ENCODE results near the gene SOX1.

SOX1 gene

DNA sequence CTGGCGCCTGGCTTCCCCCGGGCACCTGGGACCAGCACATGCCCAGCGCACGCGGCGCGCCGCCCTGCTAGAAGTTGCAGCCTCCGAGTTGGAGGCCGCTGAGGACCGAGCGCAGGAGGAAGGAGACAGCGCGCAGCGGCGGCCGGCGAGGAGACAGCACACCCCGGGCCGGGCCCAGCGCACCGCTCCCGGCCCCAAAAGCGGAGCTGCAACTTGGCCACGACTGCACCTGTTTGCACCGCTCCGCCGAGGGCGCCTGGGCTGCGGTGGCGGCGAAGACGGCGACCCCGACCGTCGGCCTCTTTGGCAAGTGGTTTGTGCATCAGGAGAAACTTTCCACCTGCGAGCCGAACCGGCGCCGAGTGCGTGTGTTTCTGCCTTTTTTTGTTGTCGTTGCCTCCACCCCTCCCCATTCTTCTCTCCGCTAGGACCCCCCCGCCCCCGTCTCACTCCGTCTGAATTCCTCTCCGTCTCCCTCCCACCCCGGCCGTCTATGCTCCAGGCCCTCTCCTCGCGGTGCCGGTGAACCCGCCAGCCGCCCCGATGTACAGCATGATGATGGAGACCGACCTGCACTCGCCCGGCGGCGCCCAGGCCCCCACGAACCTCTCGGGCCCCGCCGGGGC lies at the start of gene SOX1:
Gene SOX1 (plus strand): TSS at position 34 of the 626 bp plus-strand sequence. CDS start 510 bp downstream, at position 544.
- peak within 1 kb of the TSS in 1 of 2 donors; percentile 60 for H3K4me3 ChIP-seq (ENCODE audit: low read depth in 1 of 2, low read length in 2 of 2)
- peaks cover 58% of the 10 kb centered on the region for H3K27me3 ChIP-seq (ENCODE audit: low read depth, low read length)
- no peaks in the 10 kb centered on the region for H3K36me3 ChIP-seq (ENCODE audit: control insufficient read depth in 1 of 2, insufficient read depth in 2 of 2, low read length in 2 of 2)
- H3K27ac ChIP-seq (ENCODE audit: low read length) = no peak within 1 kb of the TSS
- H3K4me1 ChIP-seq (ENCODE audit: control insufficient read depth in 1 of 2, insufficient read depth in 2 of 2, low read length in 2 of 2) = peaks cover 0 to 22% of the 10 kb centered on the region in 2 donors
- H3K9me3 ChIP-seq (ENCODE audit: control insufficient read depth in 1 of 2, low read length in 2 of 2) = no peaks in the 10 kb centered on the region

- H3K9me3 ChIP-seq (ENCODE audit: control insufficient read depth in 1 of 2, low read length in 2 of 2) = peaks cover 0 to 6% of the 10 kb centered on the region in 2 donors
- H3K36me3 ChIP-seq (ENCODE audit: control insufficient read depth in 1 of 2, insufficient read depth in 2 of 2, low read length in 2 of 2) = no peaks in the 10 kb centered on the region
- no peaks in the 10 kb centered on the region for H3K27me3 ChIP-seq (ENCODE audit: low read depth, low read length)
- no peak overlapping the region for H3K27ac ChIP-seq (ENCODE audit: low read length)
- no peaks in the 10 kb centered on the region for H3K4me1 ChIP-seq (ENCODE audit: control insufficient read depth in 1 of 2, insufficient read depth in 2 of 2, low read length in 2 of 2)
- no peak overlapping the region for H3K4me3 ChIP-seq (ENCODE audit: low read depth in 1 of 2, low read length in 2 of 2)
These were observed 42.4 kb upstream of the SOX1 start for GRCh38 chr13:112024577-112024976.

DNA sequence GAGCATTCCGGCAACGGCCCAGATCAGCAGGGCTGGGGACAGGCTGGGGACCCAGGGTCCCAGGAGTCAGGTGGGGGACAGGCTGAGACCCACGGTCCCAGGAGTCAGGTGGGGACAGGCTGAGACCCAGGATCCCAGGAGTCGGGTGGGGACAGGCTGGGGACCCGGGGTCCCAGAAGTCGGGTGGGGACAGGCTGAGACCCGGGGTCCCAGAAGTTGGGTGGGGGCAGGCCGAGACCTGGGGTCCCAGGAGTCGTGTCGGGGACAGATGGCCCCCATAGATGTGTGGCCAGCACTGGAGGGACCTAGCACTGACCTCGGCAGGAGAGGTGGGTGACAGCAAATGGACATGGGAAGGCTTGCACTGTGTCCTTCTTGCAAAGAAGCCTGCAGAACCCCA lies 39.7 kb upstream of the SOX1 start:
- H3K27me3 ChIP-seq (ENCODE audit: low read depth, low read length) = no peaks in the 10 kb centered on the region
- no peak overlapping the region for H3K27ac ChIP-seq (ENCODE audit: low read length)
- H3K9me3 ChIP-seq (ENCODE audit: control insufficient read depth in 1 of 2, low read length in 2 of 2) = peaks cover 0 to under 1% of the 10 kb centered on the region in 2 donors
- no peaks in the 10 kb centered on the region for H3K36me3 ChIP-seq (ENCODE audit: control insufficient read depth in 1 of 2, insufficient read depth in 2 of 2, low read length in 2 of 2)
- no peaks in the 10 kb centered on the region for H3K4me1 ChIP-seq (ENCODE audit: control insufficient read depth in 1 of 2, insufficient read depth in 2 of 2, low read length in 2 of 2)
- H3K4me3 ChIP-seq (ENCODE audit: low read depth in 1 of 2, low read length in 2 of 2) = no peak overlapping the region

DNA sequence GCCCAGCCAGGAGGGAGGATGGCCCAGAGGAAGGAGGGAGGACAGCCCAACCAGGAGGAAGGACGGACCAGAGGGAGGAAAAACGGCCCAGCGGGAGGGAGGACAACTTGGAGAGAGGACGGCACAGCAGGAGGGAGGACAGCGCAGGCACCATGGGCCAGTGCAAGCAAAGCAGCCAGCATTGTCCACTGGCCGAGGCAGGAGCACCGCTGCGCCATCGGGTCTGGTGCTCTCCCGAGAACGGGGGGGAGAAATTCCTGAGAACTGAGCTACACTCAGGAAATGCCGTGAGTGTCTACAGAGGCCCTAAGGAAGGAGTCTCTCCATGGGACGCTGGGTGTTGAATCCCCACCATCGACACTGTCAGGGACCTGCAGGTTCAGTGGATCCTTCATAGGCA lies 38.5 kb upstream of the SOX1 start:
- no peaks in the 10 kb centered on the region for H3K4me1 ChIP-seq (ENCODE audit: control insufficient read depth in 1 of 2, insufficient read depth in 2 of 2, low read length in 2 of 2)
- H3K36me3 ChIP-seq (ENCODE audit: control insufficient read depth in 1 of 2, insufficient read depth in 2 of 2, low read length in 2 of 2) = no peaks in the 10 kb centered on the region
- no peaks in the 10 kb centered on the region for H3K9me3 ChIP-seq (ENCODE audit: control insufficient read depth in 1 of 2, low read length in 2 of 2)
- H3K27me3 ChIP-seq (ENCODE audit: low read depth, low read length) = no peaks in the 10 kb centered on the region
- no peak overlapping the region for H3K4me3 ChIP-seq (ENCODE audit: low read depth in 1 of 2, low read length in 2 of 2)
- H3K27ac ChIP-seq (ENCODE audit: low read length) = no peak overlapping the region

DNA sequence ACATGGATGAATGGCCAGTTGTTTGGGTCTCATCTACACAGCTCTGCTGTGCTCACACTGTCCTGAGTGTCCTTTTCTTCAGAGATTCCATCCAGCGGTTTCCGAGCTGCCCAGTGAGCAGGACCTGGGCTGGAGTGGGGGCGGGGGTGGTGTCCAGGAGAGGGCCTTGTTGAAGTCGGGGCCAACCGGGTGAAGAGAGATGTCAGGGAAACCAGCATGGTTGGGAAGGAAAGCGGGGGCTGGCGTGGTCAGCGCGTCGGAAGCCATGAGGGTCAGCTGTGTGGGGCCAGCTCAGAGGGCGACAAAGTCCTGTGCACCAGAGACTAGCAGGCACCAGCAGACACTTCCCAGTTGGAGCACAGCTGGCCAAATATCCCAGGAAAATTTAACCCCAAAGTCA lies 37.8 kb upstream of the SOX1 start:
- Histone ChIP-seq H3K4me1 (ENCODE audit: control insufficient read depth in 1 of 2, insufficient read depth in 2 of 2, low read length in 2 of 2) (no peaks in the 10 kb centered on the region), H3K4me3 (ENCODE audit: low read depth in 1 of 2, low read length in 2 of 2) (no peak overlapping the region), H3K9me3 (ENCODE audit: control insufficient read depth in 1 of 2, low read length in 2 of 2) (no peaks in the 10 kb centered on the region), H3K27ac (ENCODE audit: low read length) (no peak overlapping the region), H3K27me3 (ENCODE audit: low read depth, low read length) (no peaks in the 10 kb centered on the region), H3K36me3 (ENCODE audit: control insufficient read depth in 1 of 2, insufficient read depth in 2 of 2, low read length in 2 of 2) (no peaks in the 10 kb centered on the region)

DNA sequence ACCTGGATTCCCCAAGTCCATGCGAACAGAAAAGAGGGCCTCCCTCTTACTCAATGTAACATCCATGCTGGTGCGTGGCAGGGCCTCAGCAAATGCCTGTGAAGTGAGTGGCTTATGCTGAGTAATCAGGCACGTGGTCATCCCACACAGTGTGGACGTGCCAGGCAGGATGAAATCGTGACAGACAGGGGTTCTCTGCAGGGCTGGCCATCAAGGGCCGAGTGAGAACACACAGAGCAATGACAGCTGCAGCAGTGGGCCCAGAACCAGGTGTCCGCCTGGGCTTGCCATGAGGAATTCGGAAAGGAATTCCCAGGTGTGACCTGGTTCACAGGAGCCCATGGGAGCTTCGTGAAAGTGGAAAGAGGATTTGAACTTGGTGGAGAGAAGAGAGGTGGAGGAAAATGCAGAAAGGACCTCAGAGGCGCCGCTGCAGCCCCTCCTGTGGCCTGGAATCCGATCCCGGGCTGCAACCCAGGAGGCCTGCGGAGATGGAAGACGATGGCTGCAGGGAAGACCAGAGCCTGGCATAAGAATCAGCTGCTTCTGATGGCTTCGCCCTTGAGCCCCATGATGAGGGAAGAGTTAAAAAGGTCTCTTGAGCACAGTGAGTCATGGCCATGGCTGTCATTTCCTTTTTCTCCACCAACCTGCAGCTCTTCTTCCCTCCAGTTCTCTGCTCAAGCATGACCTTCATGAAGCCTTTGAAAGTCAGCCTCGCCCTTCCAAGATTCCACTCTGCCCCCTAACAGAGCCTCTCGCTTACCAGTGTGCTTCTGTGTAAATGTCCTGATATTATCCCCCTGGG lies 34.6 kb upstream of the SOX1 start:
- no peaks in the 10 kb centered on the region for H3K4me1 ChIP-seq (ENCODE audit: control insufficient read depth in 1 of 2, insufficient read depth in 2 of 2, low read length in 2 of 2)
- H3K4me3 ChIP-seq (ENCODE audit: low read depth in 1 of 2, low read length in 2 of 2) = no peak overlapping the region
- H3K36me3 ChIP-seq (ENCODE audit: control insufficient read depth in 1 of 2, insufficient read depth in 2 of 2, low read length in 2 of 2) = no peaks in the 10 kb centered on the region
- no peaks in the 10 kb centered on the region for H3K27me3 ChIP-seq (ENCODE audit: low read depth, low read length)
- no peaks in the 10 kb centered on the region for H3K9me3 ChIP-seq (ENCODE audit: control insufficient read depth in 1 of 2, low read length in 2 of 2)
- H3K27ac ChIP-seq (ENCODE audit: low read length) = no peak overlapping the region

DNA sequence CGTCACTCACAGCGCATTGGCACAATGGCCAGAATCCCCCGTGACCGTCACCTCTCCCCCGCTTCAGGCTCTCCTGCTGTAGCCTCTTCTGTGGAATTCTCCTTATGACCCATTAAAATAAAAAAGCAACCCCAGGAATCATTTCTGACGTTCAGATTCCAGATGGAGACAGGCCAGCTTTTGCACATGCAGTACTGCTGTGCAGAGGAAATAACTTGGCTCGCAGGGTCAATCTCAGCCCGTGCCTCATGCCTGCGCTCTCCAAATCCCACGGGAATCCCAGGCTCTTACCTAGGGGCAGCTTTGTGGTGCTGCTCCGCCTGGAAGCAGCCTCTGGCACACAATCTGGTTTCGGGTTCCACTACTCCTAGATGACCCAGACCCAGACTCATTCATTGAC lies 32.7 kb upstream of the SOX1 start:
- Histone ChIP-seq H3K27me3 (ENCODE audit: low read depth, low read length) (no peaks in the 10 kb centered on the region), H3K4me3 (ENCODE audit: low read depth in 1 of 2, low read length in 2 of 2) (no peak overlapping the region), H3K27ac (ENCODE audit: low read length) (no peak overlapping the region), H3K4me1 (ENCODE audit: control insufficient read depth in 1 of 2, insufficient read depth in 2 of 2, low read length in 2 of 2) (no peaks in the 10 kb centered on the region), H3K36me3 (ENCODE audit: control insufficient read depth in 1 of 2, insufficient read depth in 2 of 2, low read length in 2 of 2) (no peaks in the 10 kb centered on the region), H3K9me3 (ENCODE audit: control insufficient read depth in 1 of 2, low read length in 2 of 2) (no peaks in the 10 kb centered on the region)

- H3K27me3 ChIP-seq (ENCODE audit: low read depth, low read length) = no peaks in the 10 kb centered on the region
- H3K9me3 ChIP-seq (ENCODE audit: control insufficient read depth in 1 of 2, low read length in 2 of 2) = no peaks in the 10 kb centered on the region
- H3K4me1 ChIP-seq (ENCODE audit: control insufficient read depth in 1 of 2, insufficient read depth in 2 of 2, low read length in 2 of 2) = no peaks in the 10 kb centered on the region
- no peaks in the 10 kb centered on the region for H3K36me3 ChIP-seq (ENCODE audit: control insufficient read depth in 1 of 2, insufficient read depth in 2 of 2, low read length in 2 of 2)
- no peak overlapping the region for H3K4me3 ChIP-seq (ENCODE audit: low read depth in 1 of 2, low read length in 2 of 2)
- no peak overlapping the region for H3K27ac ChIP-seq (ENCODE audit: low read length)
These were observed 32.1 kb upstream of the SOX1 start for GRCh38 chr13:112034846-112035245.

GRCh38 chr13:112042496-112042895 lies 24.5 kb upstream of the SOX1 start:
- no peaks in the 10 kb centered on the region for H3K4me1 ChIP-seq (ENCODE audit: control insufficient read depth in 1 of 2, insufficient read depth in 2 of 2, low read length in 2 of 2)
- H3K36me3 ChIP-seq (ENCODE audit: control insufficient read depth in 1 of 2, insufficient read depth in 2 of 2, low read length in 2 of 2) = no peaks in the 10 kb centered on the region
- no peak overlapping the region for H3K27ac ChIP-seq (ENCODE audit: low read length)
- H3K4me3 ChIP-seq (ENCODE audit: low read depth in 1 of 2, low read length in 2 of 2) = no peak overlapping the region
- H3K27me3 ChIP-seq (ENCODE audit: low read depth, low read length) = no peaks in the 10 kb centered on the region
- H3K9me3 ChIP-seq (ENCODE audit: control insufficient read depth in 1 of 2, low read length in 2 of 2) = peaks cover 8 to 18% of the 10 kb centered on the region in 2 donors

DNA sequence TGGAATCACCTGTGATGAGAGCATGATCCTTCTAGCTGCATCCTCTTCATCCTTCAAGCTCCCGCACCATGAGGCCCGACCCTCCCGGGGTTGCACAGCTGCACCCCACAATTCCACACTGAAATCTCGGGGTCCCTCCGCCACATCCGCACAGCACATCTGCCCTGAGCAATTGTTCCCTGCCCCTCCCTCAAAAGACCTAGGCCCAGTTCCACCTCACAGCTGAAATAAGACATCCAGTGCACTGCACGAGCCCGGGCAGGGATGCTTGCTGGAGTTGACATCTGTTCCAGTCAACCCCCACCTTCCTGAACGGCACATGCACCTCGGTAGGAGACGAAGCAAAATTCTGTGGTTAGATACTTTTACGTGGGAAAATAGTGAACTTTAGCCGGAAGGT lies 14.7 kb upstream of the SOX1 start:
- H3K27me3 ChIP-seq (ENCODE audit: low read depth, low read length) = peaks cover 40% of the 10 kb centered on the region
- no peak overlapping the region for H3K27ac ChIP-seq (ENCODE audit: low read length)
- H3K36me3 ChIP-seq (ENCODE audit: control insufficient read depth in 1 of 2, insufficient read depth in 2 of 2, low read length in 2 of 2) = no peaks in the 10 kb centered on the region
- no peak overlapping the region for H3K4me3 ChIP-seq (ENCODE audit: low read depth in 1 of 2, low read length in 2 of 2)
- peaks cover 0 to 2% of the 10 kb centered on the region in 2 donors for H3K9me3 ChIP-seq (ENCODE audit: control insufficient read depth in 1 of 2, low read length in 2 of 2)
- H3K4me1 ChIP-seq (ENCODE audit: control insufficient read depth in 1 of 2, insufficient read depth in 2 of 2, low read length in 2 of 2) = peaks cover 0 to 25% of the 10 kb centered on the region in 2 donors

- Histone ChIP-seq H3K4me1 (ENCODE audit: control insufficient read depth in 1 of 2, insufficient read depth in 2 of 2, low read length in 2 of 2) (peaks cover 0 to 35% of the 10 kb centered on the region in 2 donors), H3K27ac (ENCODE audit: low read length) (no peak overlapping the region), H3K36me3 (ENCODE audit: control insufficient read depth in 1 of 2, insufficient read depth in 2 of 2, low read length in 2 of 2) (no peaks in the 10 kb centered on the region), H3K27me3 (ENCODE audit: low read depth, low read length) (peaks cover 47% of the 10 kb centered on the region), H3K4me3 (ENCODE audit: low read depth in 1 of 2, low read length in 2 of 2) (no peak overlapping the region), H3K9me3 (ENCODE audit: control insufficient read depth in 1 of 2, low read length in 2 of 2) (no peaks in the 10 kb centered on the region)
These were observed 13.7 kb upstream of the SOX1 start for GRCh38 chr13:112053167-112053743.
